ENCODE data around the gene VAPB.

VAPB gene

DNA sequence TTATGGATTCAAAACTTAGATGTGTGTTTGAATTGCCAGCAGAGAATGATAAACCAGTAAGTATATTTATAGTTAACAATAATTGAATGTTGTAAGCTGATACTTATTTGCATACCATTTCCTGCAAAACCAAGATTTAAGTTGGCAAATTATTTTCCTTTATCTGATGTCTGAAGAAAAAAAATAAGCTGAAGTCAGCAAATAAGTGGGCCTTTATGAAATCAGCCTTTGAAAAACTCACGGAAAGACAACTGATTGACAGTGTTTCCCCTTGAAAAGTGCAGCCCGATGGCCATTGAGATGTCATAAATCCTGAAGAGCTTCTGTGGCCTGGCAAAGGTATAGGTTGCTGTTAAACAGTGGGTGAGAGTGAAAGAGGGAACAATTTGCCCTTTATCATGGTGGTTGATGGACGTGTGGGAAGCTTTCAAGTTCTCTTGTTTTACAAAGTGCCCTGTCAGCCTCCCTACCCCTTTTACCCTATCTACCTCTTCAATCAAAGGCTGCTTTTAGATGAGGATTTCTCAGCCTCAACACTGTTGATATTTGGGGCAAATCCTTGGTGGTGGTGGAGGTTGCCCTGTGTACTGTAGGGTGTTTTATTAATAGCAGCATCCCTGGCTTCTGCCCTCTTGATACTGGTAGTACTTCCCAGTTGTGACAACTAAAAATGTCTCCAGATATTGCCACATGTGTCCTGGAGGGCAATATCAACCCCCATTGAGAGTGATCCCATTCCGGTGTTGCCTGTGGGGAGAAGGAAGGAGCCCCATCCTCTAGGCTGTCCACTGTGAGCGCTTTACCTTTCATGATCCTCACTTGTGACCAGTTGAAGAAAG is 50.2 kb downstream of the VAPB start:
- no peak for DNase-seq

DNA sequence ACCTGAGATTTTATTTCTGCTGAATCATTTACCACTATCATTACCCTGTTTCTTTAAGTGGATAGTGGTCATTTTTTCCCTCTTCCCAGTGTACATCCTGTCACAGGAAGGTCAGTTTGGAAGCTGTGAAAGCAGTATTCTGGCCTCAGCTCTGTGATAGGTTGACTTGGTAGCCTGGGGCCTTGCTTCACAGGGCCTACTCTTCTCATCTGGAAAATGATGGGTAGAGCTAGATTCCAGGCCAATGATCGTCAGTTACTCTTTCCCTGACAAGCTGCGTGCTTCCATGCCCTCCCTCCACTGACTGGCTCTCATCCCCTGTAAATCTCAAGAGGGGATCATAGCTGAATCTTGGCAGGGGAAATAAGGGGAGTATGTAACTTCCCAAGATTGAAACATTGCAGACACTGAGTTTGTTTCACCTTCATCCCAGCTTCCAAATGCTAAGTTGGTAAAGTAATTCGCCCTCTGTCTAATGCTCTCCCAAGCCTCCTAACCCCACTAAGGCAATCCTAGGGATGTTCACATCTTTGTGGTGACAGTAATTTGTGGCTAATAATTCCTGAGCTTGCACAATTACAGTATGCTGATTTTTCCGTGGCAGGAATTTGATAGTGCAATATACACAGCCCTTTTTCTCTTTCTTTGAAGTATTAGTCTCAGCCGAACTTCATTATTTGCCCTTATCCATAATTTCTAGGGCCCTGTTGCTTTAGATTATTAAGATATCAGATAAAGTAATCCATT is 51.2 kb downstream of the VAPB start:
- DNase-seq, result no peak

DNA sequence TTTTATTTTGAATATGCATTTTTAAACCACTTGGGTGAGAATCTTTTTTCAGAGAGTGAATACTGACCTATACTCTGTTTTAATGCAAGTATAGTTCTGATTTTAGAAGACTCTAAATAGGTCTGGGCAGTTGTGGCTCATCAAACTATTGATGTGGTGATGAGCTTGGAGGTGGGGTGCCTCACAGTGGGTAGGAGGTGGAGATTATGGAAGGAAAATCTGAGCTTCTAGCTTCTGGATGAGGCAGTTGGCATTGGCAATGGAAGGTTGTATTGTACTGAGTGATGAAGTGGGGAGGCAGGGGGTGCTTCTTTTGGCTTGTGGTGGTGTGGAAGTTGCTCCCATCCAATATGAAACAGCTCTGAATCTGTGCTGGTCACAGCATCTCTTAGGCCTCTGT is 52.7 kb downstream of the VAPB start:
- DNase-seq, result no peak

DNA sequence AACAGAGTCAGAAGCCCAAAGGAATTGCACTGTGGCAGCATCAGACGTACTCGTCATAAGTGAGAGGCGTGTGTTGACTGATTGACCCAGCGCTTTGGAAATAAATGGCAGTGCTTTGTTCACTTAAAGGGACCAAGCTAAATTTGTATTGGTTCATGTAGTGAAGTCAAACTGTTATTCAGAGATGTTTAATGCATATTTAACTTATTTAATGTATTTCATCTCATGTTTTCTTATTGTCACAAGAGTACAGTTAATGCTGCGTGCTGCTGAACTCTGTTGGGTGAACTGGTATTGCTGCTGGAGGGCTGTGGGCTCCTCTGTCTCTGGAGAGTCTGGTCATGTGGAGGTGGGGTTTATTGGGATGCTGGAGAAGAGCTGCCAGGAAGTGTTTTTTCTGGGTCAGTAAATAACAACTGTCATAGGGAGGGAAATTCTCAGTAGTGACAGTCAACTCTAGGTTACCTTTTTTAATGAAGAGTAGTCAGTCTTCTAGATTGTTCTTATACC is 55.8 kb downstream of the VAPB start:
- no peak for DNase-seq

DNA sequence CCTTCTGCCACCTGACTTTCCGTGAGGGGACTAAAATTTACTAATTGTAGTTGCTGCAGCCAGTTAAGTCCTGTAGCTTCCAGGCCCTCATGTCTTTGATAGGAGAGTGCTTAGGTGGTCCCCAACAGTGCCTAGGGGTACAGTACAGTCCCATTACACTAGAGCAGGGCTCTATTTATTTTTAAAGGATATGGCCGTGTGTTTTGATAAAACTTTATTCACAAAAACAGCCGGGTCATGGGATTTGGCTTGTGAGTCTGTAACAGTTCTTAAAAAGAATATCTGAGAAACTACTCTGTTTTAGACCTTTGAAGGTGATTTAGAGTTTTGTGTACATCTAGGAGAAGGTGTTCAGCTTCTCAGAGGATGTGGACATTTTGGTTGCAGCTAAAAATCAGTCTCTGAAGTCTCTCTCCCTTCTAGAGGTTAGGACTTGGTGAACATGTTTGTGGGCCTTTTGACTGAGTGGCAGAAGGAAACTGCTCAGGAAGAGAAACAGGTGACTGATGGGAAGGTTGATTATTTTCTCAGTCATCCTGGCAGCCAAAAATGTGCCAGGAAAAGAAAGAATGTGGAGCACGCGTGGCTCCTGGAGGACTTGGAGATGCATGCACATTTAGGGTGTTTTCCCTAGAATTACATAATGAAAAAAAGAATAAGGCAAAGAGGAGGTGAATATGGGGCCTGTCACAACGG is 57.4 kb downstream of the VAPB start:
- no peak for DNase-seq

DNA sequence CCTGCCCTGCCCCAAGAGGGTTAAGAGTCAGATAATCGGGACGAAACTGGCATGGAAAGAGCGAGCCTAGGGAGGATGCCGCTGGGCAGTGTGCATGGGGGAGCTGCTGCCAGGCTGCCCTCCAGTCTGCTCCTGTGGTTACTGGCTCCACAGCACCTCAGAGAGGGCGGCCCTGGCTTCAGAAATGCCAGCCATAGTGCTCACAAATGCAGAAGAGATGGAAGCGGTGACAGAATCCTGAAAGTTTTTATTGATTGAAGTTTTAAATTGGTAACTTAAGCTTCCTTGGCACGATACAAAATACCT is 57.9 kb downstream of the VAPB start:
- DNase-seq, result no peak

DNA sequence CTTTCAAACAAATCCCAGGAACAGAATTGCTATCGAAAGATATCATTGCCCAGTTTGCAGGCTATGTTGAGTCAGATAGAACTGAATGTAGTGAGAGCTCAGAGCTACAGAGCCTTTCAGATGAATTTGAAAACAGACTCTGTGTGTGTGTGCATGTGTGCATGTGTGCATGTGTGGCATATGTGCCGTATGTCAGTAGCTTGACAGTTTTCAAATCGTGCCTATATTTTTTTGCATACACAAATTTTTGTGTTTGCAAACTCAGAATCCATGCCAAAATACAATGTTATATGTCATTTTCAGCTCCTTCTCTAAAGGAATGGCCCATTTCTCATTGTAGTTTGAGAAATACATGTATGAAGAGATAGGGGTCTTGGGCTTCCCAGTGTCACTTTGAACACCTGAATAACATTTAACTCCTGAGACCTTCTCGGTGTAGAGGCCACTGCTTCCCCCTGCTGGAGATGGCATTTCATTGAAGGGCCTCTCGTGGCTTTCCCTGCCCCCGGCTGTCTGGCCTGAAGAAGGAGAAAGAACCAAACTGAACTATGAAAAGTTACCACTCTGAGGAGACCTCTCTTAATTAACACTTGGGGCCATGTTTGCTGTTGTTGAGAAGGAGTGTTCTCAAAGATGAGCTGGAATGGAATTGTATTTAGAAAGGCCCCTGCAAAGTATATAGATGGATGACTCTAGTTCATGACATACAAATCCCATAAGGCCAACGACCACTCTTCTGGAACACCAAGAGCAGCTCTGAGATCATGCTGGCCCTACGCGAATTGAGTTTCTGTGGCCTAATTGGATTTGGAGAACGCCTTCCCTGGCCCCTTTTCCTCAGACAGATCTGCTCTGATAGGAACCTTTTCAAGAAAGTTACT is 58.7 kb downstream of the VAPB start:
- no peak for DNase-seq

DNA sequence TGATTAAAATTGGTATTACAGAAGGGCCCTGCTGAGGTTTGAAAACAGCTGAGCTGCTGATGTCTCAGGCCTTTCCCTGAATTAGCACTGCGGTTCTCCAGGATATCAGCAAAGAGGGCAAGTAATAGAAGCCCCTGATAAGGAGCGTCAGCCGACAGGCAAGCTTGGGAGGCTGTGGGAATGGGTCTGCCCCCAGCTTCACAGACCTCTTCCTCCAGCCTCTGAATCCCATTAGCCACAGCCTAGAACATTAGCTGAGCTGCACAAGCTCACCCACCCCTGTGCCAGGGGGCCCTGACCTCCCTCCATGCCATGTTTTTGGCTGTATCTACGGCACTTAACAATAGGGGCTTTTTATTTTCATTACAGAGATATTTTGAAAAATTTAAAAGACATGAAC is 59.9 kb downstream of the VAPB start:
- no peak for DNase-seq

DNA sequence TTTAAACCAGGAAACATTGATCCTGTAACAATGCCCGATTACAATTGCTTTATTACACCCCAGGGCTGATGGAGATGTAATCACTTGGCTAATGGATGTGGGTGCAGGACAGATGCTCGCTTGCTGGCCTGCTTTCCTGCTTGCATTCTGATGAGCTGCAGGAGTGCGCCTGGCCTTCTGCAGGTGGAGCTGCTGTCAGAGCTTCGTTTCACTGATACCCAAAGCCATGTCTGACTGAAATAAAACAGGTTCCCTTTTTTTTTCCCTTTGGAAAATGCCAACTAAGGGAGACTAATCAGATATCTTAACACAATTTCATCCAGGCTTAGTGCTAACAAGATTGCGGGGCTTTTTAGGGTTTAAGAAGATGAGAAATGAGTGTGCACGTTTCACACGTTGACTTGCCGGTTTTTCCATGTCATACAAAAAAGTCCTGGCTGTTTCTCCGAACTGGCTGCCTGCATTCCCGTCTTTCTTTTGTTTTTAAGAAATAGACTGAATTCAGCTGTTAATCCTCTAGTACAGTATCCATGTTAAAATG is 60.7 kb downstream of the VAPB start:
- no peak for DNase-seq

DNA sequence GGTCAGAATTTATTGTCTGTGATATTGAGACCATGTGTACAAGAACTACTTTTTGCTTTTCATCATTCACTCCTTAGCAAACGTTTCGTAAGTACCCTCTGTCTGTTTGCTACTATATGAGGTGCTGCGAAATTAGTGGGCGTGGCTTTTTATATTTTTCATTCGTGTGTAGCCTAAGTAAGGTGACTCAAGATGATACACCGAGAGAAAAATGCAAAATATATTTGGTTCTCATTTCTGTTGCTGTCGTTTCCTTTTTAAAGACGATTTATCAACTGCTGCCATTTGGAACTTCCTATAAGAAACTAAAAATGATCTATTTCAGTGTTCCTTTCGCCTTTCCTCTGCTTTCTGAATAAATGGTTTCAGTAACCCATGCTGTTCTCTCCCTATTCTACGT is 61.2 kb downstream of the VAPB start:
- DNase-seq, result no peak

DNA sequence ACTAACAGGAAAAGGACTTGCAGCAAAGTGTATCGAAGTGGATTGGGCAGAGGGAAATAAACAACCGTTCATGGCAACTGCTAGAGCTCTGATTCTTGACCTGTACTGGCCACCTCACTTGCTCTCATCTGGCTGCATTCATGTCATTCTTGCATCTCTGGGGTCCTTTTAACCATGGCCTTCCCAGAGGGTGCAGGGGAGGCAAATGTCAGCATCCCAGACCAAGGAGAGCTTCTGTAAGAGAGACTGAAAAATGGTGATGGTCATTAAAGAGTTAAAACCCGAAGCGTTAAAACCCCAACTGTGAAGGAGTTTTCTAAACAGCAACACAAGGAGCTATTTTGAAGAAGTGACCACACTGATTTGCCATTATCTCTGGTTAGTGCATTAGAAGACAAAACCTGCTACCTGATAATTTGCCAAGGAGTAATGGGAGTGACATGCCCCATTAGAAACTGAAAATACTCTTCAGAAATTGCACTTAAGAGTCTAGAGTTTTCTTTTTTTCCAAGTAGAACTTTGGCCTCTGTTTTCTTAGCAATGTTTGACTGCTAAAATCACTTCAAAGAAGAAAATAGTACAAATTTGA is 63.7 kb downstream of the VAPB start:
- no peak for DNase-seq

DNA sequence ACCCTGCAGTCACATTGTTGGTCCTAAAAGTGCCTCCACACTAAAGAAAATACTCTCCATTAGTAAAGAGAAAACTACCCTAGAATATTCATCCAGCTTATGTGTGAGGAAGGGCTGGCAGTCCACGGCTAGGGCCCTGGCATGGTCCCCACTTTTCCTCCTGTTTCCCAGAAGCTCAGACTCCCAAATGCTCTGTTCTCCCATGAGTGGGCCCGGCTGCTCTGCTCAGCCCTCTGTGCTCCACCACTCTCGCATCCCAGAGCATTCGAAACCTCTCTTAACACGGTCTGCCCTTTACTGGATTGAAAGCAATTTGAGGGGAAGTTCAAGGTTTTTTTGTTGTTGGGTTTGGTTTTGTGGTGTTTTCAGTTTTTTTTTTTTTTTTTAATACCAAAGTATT is 64.4 kb downstream of the VAPB start:
- DNase-seq, result no peak

DNA sequence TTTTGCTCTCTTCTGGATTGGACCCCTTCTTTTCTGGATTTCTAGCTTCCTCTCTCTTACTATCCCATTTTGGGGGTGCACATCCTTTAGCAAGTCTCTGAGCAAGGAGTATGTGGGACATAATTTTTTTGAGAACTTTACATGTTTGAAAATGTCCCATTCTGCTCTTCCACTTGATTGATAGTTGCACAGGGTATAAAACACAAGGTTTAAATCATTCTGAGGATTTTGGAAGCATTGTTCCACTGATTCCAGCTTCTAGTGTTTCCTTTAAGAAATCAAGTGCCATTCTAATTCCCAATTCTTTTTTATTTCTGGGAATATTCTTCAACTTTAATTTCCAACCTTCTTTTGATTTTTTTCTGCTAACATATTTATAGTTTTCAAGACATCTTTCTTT is 65.4 kb downstream of the VAPB start:
- no peak for DNase-seq

DNA sequence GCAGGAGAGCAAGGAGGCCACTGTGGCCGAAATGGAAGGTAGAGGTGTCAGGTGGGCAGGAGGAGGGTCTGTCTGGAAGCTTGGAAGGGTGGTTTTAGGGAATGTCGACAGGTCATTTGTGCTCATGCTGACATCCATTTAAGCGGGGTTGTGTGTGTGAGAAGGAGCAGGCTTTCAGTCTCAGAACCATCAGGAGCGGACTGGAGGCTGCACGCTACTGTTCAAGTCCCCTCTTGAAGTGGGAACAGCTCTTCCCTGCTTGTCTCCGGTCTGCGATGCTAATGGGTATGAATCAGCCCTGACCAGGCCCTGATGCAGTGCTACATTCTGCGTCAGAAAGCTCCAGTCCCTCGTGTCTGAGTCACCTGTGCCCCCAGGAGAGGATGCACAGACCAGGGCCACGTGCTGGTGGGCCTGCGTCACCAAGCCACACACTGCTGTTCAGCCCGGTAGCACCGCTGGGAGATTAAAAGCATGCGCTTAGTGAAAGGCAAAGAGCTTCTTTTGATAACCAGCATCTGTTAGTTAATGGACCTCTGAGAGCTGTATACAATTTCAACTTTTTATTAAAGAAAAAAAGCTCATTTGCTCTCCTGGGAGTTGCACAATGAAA is 68.2 kb downstream of the VAPB start:
- DNase-seq, result no peak

DNA sequence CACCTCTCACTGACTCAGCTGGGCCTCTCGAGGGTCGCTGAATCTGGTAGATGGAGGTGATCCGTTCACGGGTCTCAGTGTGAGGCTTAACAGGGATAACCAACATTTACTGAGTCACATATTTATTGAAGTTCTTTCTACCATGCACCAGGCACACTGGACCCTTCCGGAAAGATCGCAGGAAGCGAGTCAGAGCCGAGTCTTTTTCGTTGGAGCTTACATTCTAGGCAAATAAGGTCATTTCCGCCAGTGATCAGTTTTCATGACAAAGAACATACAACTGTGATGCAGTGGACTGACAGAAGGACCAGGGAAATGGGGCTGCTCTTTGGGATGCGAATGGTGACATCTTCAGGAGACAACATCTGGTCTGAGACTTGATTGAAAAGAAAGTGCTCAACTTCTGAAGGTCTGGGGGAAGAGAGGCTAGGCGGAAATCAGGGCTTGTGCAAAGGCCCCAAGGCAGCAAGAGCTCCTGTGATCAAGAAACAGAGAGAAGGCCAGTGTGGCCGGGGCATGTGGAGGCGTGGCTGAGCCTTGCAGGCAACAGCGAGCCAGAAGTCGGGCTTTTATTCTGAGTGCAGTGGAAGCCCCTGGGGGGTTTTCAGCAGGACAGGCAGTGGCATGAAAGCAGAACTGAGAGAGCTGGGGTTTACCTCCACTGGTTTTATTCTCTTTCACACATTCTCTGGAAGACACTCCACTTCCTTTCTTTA is 69.5 kb downstream of the VAPB start:
- DNase-seq, result no peak

DNA sequence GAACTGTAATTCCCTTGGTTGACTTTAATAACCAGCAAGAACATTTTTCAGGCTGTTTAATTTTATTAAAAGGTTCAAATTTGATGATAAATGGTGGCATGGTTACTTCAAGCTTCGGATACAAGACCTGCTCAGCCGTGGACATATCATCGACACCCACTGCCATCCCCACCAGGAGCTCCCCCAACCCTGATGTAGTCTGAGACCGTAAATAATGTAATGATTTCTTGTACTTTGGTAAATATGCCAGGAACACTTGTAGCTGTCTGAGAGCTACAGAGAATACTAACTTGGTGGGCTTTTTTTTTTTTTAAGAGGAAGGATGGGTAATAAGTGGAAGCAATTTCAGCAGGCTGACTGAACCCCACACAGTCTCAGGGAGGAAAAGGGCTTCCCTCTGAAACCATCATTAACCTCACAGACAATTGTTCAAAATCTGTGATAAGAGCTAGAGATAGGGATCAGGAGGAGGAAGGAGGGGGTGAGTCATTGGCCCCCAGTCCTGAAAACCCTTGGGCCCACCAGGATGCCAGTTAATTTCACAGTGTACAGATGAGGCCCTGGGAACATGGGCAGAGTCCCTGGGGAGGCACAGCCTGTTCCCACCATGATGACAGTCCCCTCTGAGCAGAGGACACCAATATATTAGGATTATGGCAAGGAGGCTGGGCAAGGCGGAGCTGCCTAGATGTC is 70.2 kb downstream of the VAPB start:
- no peak for DNase-seq

DNA sequence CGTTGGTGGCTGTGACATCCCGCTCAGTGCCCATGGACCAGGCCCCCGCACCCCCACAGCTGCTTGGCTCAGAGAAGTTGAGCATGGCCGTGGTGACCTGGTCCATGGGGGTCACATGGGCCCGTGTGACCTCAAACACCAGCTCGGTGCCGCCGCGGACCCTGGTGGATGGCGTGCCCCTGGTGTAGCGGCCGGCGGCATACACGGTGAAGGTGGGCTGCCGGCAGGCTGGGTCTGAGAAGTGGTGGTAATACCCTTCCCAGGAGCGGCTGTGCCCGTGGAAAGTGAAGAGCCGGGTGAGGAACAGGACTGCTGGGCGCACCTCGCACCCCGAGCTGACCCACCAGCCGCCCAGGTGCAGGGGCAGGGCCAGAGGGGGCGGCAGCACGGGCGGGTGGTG is 72.1 kb downstream of the VAPB start:
- no peak for DNase-seq

DNA sequence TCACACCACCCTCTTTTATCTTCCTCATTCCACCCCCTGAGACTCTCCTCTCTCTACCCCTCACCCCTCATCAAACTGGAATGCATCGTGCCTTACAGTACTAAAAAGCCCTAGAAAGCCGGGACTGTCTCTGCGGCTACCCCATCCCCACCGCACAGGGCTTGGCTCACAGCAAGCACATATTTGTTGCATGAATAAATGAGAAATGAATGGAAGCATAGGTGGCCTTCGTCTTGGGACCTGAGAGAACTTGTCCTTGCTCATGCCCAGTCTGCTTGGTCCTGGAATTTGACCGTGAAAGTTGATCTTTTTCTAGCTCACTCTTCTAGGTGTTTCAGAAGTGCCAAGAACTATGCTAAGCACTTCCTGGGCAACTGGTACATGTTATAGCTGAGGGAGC is 72.9 kb downstream of the VAPB start:
- no peak for DNase-seq

DNA sequence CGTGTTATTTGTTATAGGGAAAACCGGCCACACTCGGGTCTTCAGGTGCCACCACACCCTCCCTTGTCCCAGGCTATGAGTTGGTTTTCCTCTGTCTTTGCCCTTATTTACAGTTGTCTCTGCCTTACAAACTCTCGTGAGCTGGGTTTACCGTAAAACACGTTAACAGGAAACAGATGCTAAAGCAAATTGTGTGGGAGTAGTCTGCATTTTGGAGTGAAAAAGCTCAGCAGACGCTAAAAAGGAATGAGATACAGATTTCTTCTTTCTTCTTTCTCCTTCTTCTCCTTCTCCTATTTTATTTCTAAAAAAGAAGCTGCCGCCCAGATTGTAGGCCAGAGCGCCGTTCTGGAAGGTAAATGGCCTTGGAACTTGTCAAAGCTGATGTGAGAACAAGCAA is 74.2 kb downstream of the VAPB start:
- no peak for DNase-seq

DNA sequence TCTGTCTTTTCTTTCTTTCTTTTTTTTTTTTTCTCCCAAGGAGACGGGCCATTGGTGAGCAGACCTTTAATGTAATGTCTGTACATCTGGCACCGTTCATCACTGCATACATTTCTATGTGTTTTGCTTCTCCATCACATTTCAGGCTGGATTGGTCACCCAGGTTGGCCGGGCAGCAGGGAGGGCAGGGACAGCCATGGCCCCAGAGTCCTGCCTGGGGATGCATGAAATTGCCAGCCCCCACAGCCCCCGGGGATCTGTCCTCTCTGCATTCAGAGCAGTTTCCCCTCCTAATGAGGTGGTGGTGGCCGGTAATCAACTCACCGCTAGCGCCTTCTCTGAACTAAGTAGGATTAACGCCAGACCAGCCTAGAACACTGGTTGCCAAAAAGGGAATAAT is 75.8 kb downstream of the VAPB start:
- DNase-seq, result no peak
